HL-60/S4 (cell line): ENCODE data around the gene CCIN.

Experiments used
- in situ Hi-C: fragments of 300-500 bp; cut with MboI; formaldehyde crosslinking; loops from 2 replicates; pipeline ENCODE4 v1.14.3; 2022; ENCODE audit warnings: low sequenced_read_pairs

The CCIN gene

DNA sequence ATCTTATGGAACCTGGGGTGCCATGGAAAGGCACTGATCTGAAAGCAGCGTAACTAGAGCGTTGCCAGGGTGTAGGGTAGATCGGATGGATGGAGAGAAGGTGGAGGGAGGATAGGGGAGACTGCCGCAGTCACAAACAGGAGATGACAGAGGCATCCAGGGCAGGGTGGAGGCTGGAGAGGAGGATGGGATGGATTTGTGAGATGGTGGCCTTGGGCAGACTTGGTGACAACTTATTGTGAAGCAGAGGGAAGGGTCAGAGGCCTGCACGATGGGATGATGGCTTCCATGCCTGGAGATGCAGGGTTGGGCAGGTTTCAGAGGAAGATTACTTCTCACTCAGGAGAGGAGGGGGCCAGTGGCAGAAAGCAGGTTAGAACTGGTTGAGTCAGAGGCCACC, 30.3 kb upstream of the CCIN start:
- in situ Hi-C loops, result loop anchor here (25.0 kb wide), 1 partner anchor 527 kb away; the partner anchor contains the start of genes CD72 and TESK1

DNA sequence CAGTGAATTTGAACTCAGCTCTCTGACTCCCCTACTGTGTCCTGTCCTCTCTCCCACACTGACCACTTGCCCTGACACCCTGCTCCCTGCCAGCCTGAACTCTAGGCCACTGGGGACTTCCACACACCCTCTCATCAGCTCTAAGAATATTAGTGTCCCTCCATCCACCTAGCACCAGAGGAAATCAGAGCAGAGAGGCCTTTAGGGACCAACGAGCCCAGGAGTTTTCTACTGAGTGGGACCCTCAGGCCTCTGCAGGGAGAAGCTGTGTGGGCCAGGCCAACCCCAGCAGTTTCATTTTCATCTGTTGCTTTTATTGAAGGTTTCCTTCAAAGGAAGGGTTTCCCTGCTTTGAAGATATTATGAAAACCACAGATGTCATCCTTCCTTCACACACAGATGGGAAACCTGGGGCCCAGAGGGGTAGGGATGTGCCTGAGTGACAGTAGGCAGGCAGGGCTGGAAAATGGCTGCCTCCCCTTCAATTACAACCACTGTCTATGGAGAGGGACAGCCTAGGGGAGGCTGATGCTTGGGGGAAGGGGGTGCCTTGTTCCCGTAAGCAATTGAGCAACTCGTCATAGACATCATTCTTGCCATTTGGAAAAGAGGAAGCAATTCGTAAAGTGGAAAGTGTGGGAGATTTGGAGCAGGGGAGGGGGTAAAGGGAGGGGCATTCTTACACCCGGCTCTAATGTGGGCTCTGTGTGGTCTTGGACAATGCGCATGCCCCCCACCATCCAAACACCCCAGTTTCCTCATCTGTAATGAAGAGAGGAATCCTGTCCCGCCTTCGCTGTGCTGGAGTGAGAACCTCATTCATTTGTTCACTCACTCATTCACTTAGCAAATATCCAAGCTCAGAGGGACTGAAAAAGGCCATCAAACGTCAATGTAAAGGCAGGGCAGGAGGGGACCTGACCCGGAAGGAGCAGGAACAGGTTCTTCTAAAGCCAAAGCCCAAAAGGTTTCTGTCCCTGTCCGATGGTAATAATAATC, 28.8 kb upstream of the CCIN start:
- in situ Hi-C loops, result loop anchor here (25.0 kb wide), 1 partner anchor 528 kb away; the partner anchor contains the start of genes CD72 and TESK1

DNA sequence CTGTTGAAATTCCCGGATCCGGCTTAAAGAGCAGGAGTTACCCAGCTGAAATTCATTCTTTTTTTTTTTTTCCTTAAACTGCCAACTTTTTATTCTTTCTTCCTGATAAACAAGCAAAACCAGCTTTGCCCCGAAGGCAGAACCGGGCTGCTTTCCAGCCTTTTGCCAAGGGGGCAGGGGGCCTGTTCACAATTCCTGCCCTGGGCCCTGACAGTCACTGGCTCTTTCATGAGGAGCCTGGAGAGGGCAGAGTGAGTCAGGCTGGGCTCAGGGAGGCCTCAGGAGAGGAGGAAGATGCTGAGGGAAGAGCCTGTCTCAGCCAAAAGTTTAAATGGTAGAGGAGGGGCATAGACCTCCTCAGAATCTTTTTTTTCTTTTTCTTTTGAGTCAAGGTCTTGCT, 27.9 kb upstream of the CCIN start:
- in situ Hi-C loops, result loop anchor here (25.0 kb wide), 1 partner anchor 529 kb away; the partner anchor contains the start of genes CD72 and TESK1

DNA sequence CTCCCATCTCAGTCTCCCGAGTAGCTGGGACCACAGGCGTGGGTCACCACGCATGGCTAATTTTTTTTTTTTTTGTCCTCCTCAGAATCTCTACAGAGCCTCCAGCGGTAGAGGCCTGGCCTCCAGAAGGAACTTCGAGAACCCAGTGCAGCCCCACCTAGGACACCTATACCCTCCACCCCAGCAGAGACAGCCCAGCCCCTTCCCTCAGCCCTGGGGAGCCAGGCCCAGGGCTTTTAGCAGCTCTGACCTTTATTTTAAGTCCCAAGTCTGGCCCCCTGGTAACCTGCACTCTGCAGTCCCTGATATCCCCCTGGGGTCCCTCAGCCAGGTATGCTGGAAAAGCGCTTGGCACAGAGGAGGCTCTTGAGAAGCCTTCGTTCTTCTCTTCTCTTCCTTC, 27.4 kb upstream of the CCIN start:
- in situ Hi-C loops, result loop anchor here (25.0 kb wide), 1 partner anchor 529 kb away; the partner anchor contains the start of genes CD72 and TESK1

DNA sequence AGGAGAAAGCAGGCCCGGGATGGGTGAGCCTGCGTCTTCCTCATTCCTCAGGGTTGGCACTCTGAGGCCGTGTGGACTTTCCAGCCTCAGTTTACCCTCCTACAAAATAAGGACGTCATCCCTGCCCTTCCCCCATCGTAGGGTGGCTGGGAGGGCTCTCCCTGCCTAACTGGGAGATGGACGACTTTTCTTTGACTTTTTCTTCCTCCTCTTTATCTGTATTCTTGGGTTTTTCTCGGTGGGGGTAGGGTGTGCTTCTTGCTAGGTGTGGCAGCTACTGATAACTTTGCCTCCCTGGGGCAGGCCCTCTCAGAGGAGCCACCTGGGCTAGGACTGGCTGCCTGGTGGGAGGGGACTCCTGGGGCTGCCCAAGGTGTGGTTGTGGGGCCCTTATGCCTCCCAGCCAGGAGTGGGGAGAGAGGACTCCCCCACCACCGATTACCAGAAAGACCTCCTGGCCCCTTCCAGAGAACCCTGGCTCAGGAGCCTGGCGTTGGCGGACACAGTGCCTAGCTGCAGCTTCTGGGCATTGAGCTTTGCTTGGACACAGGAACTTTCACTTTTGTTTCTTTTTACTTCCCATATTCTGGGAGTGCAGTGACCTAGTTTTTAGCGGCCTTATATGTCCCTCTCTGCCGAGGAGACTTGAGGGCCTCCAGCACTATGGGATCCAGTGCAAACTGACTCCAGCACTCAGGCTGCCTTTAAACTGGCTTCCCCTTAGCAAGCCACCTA, 26.5 kb upstream of the CCIN start:
- in situ Hi-C loops, result loop anchor here (25.0 kb wide), 1 partner anchor 530 kb away; the partner anchor contains the start of genes CD72 and TESK1

DNA sequence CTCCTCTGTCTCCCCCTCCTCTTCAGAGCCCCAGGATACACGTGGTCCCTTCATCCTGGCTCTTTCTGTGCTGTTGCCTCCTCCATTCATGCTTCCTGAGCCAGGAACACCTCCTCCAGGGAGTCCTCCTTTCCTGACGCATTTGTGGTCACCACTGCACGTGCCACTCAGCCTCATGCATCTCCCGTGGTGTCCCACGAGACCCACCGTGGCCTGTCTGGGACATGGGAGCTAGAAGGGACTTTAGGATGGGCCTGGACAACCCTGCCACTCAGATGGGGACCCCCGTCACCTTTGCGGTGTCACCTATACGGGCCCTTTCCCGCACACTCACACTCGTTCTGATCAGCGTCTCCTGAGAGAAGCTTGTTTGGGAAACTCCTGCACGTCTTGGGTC, 25.9 kb upstream of the CCIN start:
- in situ Hi-C loops, result loop anchor here (25.0 kb wide), 1 partner anchor 531 kb away; the partner anchor contains the start of genes CD72 and TESK1

DNA sequence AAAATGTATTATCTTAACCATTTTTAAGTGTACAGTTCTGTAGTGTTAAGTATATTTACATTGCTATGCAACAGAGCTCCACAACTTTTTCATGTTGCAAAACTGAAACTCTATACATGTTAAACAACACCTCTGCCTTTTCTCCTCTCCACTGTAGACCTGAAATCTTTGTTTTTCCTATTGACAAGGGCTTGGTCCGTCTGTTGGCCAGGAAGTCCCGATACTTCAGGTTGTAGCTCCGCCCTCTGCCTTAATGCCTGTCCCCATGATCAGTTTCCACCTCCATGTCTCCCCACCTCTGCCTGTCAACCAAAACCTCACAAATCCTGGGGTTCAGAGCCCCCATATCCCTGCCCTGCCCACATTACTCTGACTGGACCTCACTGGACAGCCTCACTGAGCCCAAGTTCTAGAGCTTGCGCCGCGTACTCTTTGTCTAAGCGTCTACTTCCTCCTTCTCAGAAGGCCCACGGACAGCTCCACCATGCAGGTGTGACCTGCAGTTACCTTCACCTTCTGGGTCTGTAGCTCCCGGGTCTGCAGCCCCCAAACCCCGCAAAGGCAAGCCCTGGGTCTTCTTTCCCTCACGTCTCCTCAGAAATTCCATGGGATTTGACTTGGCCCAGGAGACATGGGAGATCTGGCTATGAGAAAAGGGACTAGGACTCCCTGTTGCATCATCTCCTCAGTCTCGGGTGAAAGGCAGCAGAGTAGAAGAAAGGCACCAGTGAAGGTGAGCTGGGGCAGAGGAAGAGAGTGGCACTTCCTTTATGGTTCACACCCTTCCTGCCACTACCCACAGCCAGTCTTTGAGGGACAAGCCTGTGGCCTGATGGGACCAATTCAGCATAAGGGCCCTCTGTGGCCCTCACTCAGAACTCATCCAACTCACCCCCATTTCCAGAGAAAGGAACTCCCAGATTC, 24.6 kb upstream of the CCIN start:
- in situ Hi-C loops, result loop anchor here (25.0 kb wide), 1 partner anchor 532 kb away; the partner anchor contains the start of genes CD72 and TESK1

DNA sequence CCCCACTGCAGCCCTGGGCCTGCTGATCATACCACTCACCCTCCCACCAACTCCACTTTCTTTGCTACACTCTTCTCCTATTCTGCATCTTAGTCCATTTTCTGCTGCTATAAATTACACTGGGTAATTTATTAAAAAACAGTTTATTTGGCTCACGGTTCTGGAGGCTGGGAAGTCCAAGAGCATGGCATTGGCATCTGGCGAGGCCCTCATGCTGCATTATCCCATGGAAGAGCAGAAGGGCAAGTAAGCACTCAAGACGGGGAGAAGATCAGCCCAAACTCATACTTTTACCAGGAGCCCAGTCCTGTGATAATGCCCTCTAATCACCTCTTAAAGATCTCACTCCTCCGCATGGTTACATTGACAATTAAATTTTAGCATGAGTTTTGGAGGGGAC, 23.2 kb upstream of the CCIN start:
- in situ Hi-C loops, result loop anchor here (25.0 kb wide), 1 partner anchor 534 kb away; the partner anchor contains the start of genes CD72 and TESK1

DNA sequence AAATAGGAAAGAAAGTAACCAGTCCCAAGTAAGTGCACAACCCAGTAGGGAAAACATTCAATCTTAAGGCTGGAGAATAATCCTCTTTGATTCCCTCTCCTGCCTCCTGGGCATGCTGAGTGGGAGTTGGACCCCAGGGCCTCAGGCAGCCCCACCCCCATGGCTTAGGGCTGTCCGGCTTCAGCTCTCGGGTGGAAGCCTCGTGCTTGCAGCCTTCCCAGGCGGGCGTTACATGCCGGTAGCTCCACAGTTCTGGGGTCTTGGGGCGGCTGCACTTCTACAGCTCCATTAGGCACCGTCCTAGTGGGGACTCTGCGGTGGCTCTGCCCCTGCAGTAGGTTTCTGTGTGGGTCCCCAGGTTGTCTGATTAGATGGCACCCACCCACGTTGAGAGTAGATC, 22.5 kb upstream of the CCIN start:
- in situ Hi-C loops, result loop anchor here (25.0 kb wide), 1 partner anchor 534 kb away; the partner anchor contains the start of genes CD72 and TESK1

DNA sequence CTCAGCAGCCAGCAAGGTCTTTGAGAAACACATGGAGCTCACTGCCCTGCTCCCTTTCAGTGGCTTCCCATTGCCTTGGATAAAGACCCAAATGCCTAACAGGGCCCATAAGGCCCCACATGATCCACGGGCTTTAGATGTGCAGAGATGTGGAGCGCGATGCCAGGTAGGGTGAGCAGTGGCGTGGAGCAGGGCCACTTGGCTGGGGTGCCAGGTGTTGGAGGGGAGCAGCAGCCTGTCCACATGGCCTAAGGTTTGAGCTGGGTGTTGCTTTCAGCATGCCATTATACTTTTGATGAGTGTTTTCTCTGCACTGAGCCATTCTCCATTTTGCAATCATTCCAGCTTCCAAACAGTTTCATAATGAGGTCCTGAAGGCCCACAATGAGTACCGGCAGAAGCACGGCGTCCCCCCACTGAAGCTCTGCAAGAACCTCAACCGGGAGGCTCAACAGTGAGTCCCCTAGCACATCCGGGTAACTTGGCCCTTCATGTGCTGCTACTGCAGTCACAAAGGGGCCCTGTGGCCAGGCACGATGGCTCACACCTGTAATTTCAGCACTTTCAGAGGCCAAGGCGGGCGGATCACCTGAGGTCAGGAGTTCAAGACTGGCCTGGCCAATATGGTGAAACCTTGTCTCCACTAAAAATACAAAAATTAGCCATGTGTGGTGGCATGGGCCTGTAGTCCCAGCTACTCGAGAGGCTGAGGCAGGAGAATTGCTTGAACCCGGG, 21.6 kb upstream of the CCIN start:
- in situ Hi-C loops, result loop anchor here (25.0 kb wide), 1 partner anchor 535 kb away; the partner anchor contains the start of genes CD72 and TESK1

DNA sequence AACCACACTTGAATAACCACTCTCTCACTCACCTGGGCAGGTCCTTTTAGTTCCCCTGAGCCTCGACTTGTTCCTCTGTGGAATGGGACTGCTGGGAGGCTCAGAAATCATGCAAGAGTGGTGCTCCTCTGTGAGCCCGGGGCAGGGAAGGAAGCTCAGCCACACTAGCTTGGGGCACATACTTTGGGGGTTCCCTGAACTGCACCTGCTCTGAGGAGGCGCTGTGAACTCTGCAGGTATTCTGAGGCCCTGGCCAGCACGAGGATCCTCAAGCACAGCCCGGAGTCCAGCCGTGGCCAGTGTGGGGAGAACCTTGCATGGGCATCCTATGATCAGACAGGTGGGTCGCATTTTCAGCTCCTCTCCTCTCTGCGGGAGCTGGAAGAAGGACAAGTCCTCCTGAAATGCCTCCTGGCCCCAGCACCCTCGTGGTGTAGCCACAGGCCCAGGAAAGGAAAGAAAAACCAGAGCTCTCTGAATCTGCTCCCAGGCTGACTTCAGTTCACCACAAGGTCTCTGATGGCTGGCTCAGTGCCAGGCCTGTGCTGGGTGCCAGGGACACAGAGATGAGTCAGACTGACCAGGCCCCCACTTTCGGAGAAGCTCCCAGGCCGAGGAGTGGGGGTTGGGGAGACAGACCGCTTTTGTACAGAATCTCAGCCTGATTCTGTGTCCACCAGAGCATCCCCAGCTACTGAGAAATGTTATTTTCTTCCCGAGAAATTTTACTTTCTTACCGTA, 20.7 kb upstream of the CCIN start:
- in situ Hi-C loops, result loop anchor here (25.0 kb wide), 1 partner anchor 536 kb away; the partner anchor contains the start of genes CD72 and TESK1

DNA sequence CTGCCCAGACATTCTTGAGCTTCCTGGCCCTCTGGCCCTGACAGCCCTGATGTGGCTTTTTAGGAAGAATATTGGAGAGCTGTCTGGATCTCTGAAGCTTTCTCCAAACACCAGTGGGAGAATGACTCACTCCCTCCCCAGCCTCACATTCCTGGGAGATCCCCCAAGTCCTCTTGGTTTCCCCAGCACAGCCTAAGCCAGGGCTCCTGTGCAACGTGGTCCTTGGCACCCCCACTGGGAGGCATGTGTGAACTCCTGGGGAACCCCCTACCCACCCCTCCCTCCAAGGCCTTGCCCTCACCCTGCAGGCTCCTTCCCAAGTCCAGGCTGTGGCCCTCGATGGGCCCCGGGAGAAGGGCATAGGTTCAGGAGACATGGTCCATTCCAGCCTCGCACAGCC, 20.0 kb upstream of the CCIN start:
- in situ Hi-C loops, result loop anchor here (25.0 kb wide), 1 partner anchor 537 kb away; the partner anchor contains the start of genes CD72 and TESK1

DNA sequence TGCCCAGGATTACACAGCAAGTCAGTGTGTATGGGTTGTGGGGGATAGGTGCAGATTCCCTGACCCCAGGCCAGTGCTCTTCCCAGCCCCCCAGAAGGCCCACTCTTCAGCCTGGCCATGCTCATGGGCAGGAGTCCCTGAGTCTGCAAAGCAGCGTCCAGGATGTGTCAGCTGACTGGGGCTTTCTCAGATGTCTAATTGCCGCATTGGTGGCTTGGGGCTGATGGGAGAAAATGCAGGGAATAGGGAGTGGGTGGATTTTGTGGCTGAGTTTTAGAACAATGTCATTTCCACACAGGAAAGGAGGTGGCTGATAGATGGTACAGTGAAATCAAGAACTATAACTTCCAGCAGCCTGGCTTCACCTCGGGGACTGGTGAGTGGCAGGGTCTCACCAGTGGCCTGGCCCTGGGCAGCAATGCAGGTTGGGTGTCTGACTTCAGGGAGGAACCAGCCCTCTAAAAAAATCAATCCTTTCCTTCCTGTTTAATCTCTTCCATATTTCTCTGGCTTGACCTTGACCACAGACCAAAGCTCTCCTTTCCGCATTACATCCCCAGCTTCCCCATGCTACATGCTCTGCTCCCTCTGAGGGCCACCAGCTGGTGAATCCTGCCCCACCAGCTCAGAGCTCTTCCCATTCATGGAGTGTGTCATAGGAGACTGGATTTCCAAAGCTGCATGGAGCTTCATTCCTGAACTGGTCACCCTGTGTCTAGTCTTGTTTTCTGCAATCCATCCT, 18.4 kb upstream of the CCIN start:
- in situ Hi-C loops, result no loop called here

DNA sequence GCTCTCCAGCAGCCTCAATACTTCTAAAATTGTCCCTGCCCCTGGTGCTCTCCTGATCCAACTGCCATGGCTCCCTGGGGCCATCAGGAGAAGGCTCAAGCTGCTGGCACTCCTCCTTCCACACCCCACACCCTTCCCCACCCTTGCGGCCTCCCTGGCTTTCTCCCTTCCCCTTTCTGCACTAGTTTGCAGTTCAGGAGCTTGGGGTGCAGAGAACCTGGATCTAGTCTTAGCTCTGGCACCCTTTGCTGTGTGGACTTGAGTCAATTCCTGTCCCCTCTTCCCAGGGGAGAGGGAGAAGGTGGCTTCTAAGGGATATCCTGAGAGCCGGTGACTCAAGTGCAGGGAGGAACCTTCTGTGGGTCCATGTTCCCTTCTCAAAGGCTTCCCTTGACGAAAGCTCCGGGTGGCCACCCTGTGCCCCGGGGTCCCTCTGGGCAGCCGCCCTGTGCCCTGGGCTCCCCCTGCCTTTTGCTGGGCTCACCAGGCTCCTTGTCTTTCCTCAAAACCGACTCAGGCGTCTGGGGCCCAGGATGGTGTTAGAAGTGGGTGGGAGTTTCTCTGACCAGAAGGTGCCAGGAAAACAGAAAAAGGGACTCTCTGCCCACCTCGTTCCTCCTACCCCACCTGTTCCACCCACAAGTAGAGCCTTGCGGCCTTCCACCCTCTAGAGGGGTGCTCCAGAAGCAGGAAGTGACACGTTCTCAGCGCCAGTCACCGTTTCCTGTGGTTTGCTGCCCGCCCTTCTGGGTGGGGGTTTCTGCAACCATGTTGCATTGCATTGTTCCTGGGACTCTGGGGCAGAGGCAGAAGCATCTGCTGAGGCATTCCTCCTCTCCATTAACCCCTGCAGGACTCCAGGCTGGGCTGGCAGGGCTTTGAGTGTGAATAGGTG, 17.6 kb upstream of the CCIN start:
- in situ Hi-C loops, result no loop called here

DNA sequence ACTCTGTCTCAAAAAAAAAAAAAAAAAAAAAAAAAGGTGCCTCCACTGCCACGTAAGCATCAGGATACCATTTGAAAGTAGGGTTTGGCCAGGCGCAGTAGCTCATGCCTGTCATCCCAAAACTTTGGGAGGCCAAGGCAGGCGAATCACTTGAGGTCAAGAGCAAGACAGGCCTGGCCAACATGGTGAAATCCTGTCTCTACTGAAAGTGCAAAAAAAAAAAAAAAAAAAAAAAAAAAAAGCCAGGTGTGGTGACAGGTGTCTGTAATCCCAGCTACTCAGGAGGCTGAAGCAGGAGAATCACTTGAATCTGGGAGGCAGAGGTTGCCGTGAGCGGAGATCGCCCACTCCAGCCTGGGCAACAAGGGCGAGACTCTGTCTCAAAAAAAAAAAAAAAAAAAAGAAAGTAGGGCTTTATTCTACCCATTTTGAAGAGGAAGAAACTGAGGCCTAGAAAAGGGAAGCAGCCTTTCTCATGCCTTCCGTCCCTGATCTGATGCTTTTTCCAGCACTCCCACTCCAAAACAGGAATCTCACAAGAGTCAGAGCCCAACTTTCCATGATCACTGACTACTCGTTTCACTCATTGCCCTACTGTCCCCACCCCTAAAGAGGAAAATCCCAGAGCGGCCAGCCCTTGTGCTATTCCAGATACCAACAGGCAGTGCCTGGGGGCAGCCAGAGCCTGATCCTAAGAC, 16.3 kb upstream of the CCIN start:
- in situ Hi-C loops, result no loop called here

DNA sequence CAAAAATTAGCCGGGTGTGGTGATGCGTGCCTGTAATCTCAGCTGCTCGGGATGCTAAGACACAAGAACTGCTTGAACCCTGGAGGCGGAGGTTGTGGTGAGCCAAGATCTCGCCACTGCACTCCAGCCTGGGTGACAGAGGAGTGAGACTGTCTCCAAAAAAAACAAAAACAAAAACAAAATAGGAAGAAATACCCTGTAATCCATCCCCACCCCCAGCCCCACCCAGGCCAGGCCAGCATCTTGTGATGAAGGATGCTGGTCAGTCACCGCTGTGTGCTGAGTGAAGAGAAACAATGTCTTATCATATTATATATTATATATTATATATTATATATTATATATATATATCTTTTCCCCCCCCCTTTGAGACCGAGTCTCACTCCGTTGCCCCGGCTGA, 15.4 kb upstream of the CCIN start:
- in situ Hi-C loops, result no loop called here
